ENCODE measurements around the gene BCR. TPM values are rescaled to one million over a fixed set of nuclear protein-coding genes. Genes with fewer than 3 reads are reported as not detected.

Gene BCR
- total and polyA plus RNA-seq, 2 of the 8 experiments (the other 6 are each of a cell fraction or from before 2014, with no cell fraction given), result 66.7 to 130 TPM

DNA sequence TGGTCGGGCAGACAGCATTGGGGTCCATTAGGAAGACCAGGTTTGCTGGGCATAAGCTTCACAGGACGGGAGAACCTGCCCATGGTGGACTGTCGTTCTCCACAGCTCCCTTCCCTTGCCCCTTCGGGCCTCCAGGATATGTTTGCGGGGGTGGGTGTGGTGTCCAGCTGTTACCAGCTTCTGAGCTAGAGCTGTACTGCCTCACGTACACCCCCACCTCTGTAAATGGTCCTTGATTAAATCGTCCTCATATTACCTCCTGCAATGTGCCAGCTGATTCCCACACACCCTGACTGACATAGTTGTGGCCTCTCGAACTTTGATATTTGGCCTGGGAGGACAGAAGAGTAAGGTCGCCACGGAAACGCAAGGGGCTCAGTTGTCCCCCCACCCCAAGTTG, 16.2 kb upstream of the BCR start:
- Histone ChIP-seq H3K23me2 (ENCODE audit: low read depth, low read length) (0 out of 2 replicates have a peak, but pooled peaks cover 2% of the 10 kb centered on the region), H4K91ac (replicated peaks; ENCODE audit: insufficient read length, low read length) (no peak overlapping the region), H3K56ac (replicated peaks; ENCODE audit: insufficient read length, low read depth, low read length) (no peak overlapping the region), H2AK5ac (ENCODE audit: low read depth, low read length) (no peak overlapping the region), H3K4ac (replicated peaks; ENCODE audit: insufficient read length, low read depth, low read length) (no peak overlapping the region), H2AFZ (ENCODE audit: low read length) (no peak overlapping the region), H3K18ac (ENCODE audit: extremely low read depth, low read length) (no peak overlapping the region), H2BK20ac (ENCODE audit: low read length) (no peak overlapping the region), H3K27me3 (replicated peaks in 1 of 4; ENCODE audit: control insufficient read depth in 3 of 4, extremely low read depth in 1 of 4, insufficient read depth in 3 of 4, low read length in 3 of 4) (no peaks in the 10 kb centered on the region), H4K8ac (ENCODE audit: extremely low read depth, insufficient read depth, low read length) (no peak overlapping the region), H3K9me3 (ENCODE audit: insufficient read depth in 2 of 2, low read depth in 1 of 2, low read length in 1 of 2) (no peaks in the 10 kb centered on the region), H3K36me3 (ENCODE audit: control insufficient read depth in 2 of 4, insufficient read depth in 4 of 4, low read length in 3 of 4) (no peaks in the 10 kb centered on the region), H4K20me1 (replicated peaks in 1 of 2; ENCODE audit: control insufficient read depth in 1 of 2, insufficient read depth in 2 of 2, low read length in 2 of 2) (peaks cover 0 to 1% of the 10 kb centered on the region in 2 experiments), H4K5ac (ENCODE audit: insufficient read length, low read depth, low read length) (no peak overlapping the region), H2BK15ac (ENCODE audit: low read length) (no peak overlapping the region), H3K9ac (replicated peaks in 1 of 4; ENCODE audit: extremely low read depth in 1 of 4, low read depth in 3 of 4, low read length in 3 of 4) (no peak overlapping the region), H3K79me1 (ENCODE audit: low read depth, low read length) (no peaks in the 10 kb centered on the region), H3K27ac (ENCODE audit: low read depth, low read length) (no peak overlapping the region), H2BK120ac (replicated peaks; ENCODE audit: low read depth, low read length) (no peak overlapping the region), H2BK12ac (ENCODE audit: low read depth, low read length) (no peak overlapping the region), H3K23ac (ENCODE audit: insufficient read length) (no peak overlapping the region), H3K14ac (ENCODE audit: insufficient read length) (no peak overlapping the region), H3K4me1 (replicated peaks in 1 of 4; ENCODE audit: control insufficient read depth in 3 of 4, insufficient read depth in 4 of 4, low read length in 3 of 4) (peaks cover 0 to 9% (median 7%) of the 10 kb centered on the region in 4 experiments; a peak in 5 of 7 replicates), H3K4me3 (ENCODE audit: extremely low read depth in 1 of 4, insufficient read depth in 2 of 4, low read depth in 3 of 4, low read length in 4 of 4) (no peak overlapping the region), H2BK5ac (ENCODE audit: low read depth, low read length) (no peak overlapping the region), H3K4me2 (ENCODE audit: insufficient read depth in 1 of 2, low read depth in 2 of 2, low read length in 2 of 2) (no peak overlapping the region), H3K79me2 (ENCODE audit: control insufficient read depth in 1 of 2, insufficient read depth in 2 of 2, low read length in 2 of 2) (no peaks in the 10 kb centered on the region)
- no peak for DNase-seq (ENCODE audit: low read depth in 1 of 2, low spot score in 2 of 2)
- ChIA-PET POLR2A (ENCODE audit: partially characterized antibody) (no interaction called here), CTCF (ENCODE audit: partially characterized antibody) (interaction anchor here (0.8 to 2.3 kb wide), 10 partner anchors 10 to 126 kb away, joined by 3 to 12 read pairs (median 4); partner anchors contain the start of gene RSPH14)
- 83% methylated on average over 11 of the region's 11 CpGs; no CpG with 5 or more reads in 1 of the 2 experiments for WGBS, 2 experiments (ENCODE audit: extremely low coverage in 1 of 2, insufficient coverage in 1 of 2, insufficient read length in 1 of 2, insufficient replicate concordance in 2 of 2, low coverage in 1 of 2, low lambda C conversion rate in 2 of 2, missing lambda C conversion rate in 1 of 2)
- TF ChIP-seq CBX5 (IDR thresholded peaks at IDR 0.05; ENCODE audit: low read depth, low read length), result no peak
- FAIRE-seq, result no peak

Measured in H1 (cell line).